GM23338 (cell line): ENCODE results near the gene CLK1. TPM values are rescaled to one million over a fixed set of nuclear protein-coding genes. Genes with fewer than 3 reads are reported as not detected.

Source experiments
- ATAC-seq: fragments of 200-7000 bp; cut with Tn5 transposase; 3 replicates; pipeline ENCODE4 v1.9.1; 2020
- DNase-seq: peaks from one replicate; pipeline ENCODE4 v3.0.0-alpha.2; 2015; ENCODE audit warnings: low spot score
- H2AFZ ChIP-seq: fragments of 200-600 bp; sonication (generic); 2 replicates; pipeline ENCODE4 v1.8.0; 2016; ENCODE audit warnings: antibody characterized with exemption, mild to moderate bottlenecking, moderate library complexity
- H3F3A ChIP-seq: fragments of 200-600 bp; sonication (generic); replicated peaks from 2 replicates; pipeline ENCODE4 v1.8.0; 2017; ENCODE audit warnings: antibody characterized with exemption, mixed run types, low read depth
- H3K27ac ChIP-seq: fragments of 200-600 bp; sonication (generic); 2 replicates; pipeline ENCODE4 v1.6.1; 2016; ENCODE audit warnings: low read depth
- H3K27me3 ChIP-seq: fragments of 200-600 bp; sonication (generic); 2 replicates; pipeline ENCODE4 v1.8.0; 2016; ENCODE audit warnings: mild to moderate bottlenecking, mixed run types, moderate library complexity; ENCODE audit not compliant: insufficient read depth
- H3K36me3 ChIP-seq: fragments of 200-600 bp; sonication (generic); 2 replicates; pipeline ENCODE4 v1.8.0; 2016; ENCODE audit warnings: mild to moderate bottlenecking; ENCODE audit not compliant: insufficient read depth
- H3K4me1 ChIP-seq: fragments of 200-600 bp; sonication (generic); 2 replicates; pipeline ENCODE4 v1.8.0; 2016; ENCODE audit warnings: mild to moderate bottlenecking, moderate library complexity; ENCODE audit not compliant: insufficient read depth
- H3K4me2 ChIP-seq: fragments of 200-600 bp; sonication (generic); 2 replicates; pipeline ENCODE4 v1.7.1; 2017; ENCODE audit warnings: mixed run types
- H3K4me3 ChIP-seq: fragments of 200-600 bp; sonication (generic); 2 replicates; pipeline ENCODE4 v1.6.1; 2016; ENCODE audit warnings: mixed run types
- H3K79me2 ChIP-seq: fragments of 200-600 bp; sonication (generic); replicated peaks from 2 replicates; pipeline ENCODE4 v1.8.0; 2017; ENCODE audit warnings: mild to moderate bottlenecking; ENCODE audit not compliant: insufficient read depth
- H3K9me2 ChIP-seq: fragments of 200-600 bp; sonication (generic); 2 replicates; pipeline ENCODE4 v1.8.0; 2017; ENCODE audit not compliant: insufficient read depth
- H4K20me1 ChIP-seq: fragments of 200-600 bp; sonication (generic); replicated peaks from 2 replicates; pipeline ENCODE4 v1.8.0; 2017; ENCODE audit warnings: mild to moderate bottlenecking; ENCODE audit not compliant: insufficient read depth
- H3K27ac Mint-ChIP-seq: 2 replicates; pipeline ENCODE4 v1.8.0; 2020; ENCODE audit warnings: inconsistent platforms, mild to moderate bottlenecking, moderate library complexity, mixed read lengths
- H3K27me3 Mint-ChIP-seq: 3 replicates; pipeline ENCODE4 v1.8.0; 2022; ENCODE audit warnings: low read depth, mild to moderate bottlenecking, moderate library complexity, mixed read lengths, inconsistent platforms; ENCODE audit not compliant: insufficient read depth, poor library complexity
- H3K36me3 Mint-ChIP-seq: 3 replicates; pipeline ENCODE4 v1.8.0; 2021; ENCODE audit warnings: low read depth, mild to moderate bottlenecking, inconsistent platforms, moderate library complexity, mixed read lengths
- H3K4me1 Mint-ChIP-seq: 3 replicates; pipeline ENCODE4 v1.8.0; 2020; ENCODE audit warnings: mild to moderate bottlenecking, inconsistent platforms, mixed read lengths
- H3K4me3 Mint-ChIP-seq: 3 replicates; pipeline ENCODE4 v1.8.0; 2021; ENCODE audit warnings: moderate library complexity, mild to moderate bottlenecking, inconsistent platforms, mixed read lengths
- H3K9me3 Mint-ChIP-seq: 3 replicates; pipeline ENCODE4 v1.8.0; 2020; ENCODE audit warnings: moderate library complexity, mild to moderate bottlenecking, inconsistent platforms, mixed read lengths
- CREB1 ChIP-seq: fragments of 250-450 bp; sonication (Bioruptor Pico); IDR thresholded peaks from 2 replicates; pipeline ENCODE4 v1.5.0; 2020; ENCODE audit warnings: low read depth, mild to moderate bottlenecking, moderate library complexity
- CTCF ChIP-seq, 2 experiments: fragments of 200-600 bp in 1 of 2; sonication (generic) in 1 of 2; conservative IDR thresholded peaks; 2 replicates each; pipeline versions ENCODE4 v1.5.1 to v1.6.1; 2016 to 2017; ENCODE audit warnings: antibody characterized with exemption in 2 of 2, low read depth in 2 of 2, mild to moderate bottlenecking in 2 of 2, moderate library complexity in 1 of 2
- ETS1 ChIP-seq: IDR thresholded peaks from 2 replicates; pipeline ENCODE4 v1.6.1; 2016; ENCODE audit warnings: antibody characterized with exemption
- EZH2 ChIP-seq: fragments of 200-600 bp; sonication (generic); IDR thresholded peaks from one replicate; pipeline ENCODE4 v1.8.0; 2017; ENCODE audit warnings: antibody characterized with exemption, mild to moderate bottlenecking, low read depth; ENCODE audit not compliant: unreplicated experiment
- EZH2phosphoT487 ChIP-seq: fragments of 200-600 bp; sonication (generic); IDR thresholded peaks from one replicate; pipeline ENCODE4 v1.8.1; 2018; ENCODE audit warnings: antibody characterized with exemption; ENCODE audit not compliant: unreplicated experiment
- JUNB ChIP-seq: IDR thresholded peaks from one replicate; pipeline ENCODE4 v1.6.1; 2016; ENCODE audit warnings: antibody characterized with exemption; ENCODE audit not compliant: unreplicated experiment
- NANOG ChIP-seq: IDR thresholded peaks from 2 replicates; pipeline ENCODE4 v1.6.1; 2016; ENCODE audit warnings: antibody characterized with exemption, borderline replicate concordance
- POLR2AphosphoS5 ChIP-seq: IDR thresholded peaks from 2 replicates; pipeline ENCODE4 v1.6.1; 2016; ENCODE audit warnings: antibody characterized with exemption, low read depth
- REST ChIP-seq: IDR thresholded peaks from one replicate; pipeline ENCODE4 v1.6.1; 2018; ENCODE audit warnings: antibody characterized with exemption; ENCODE audit not compliant: unreplicated experiment
- STAT1 ChIP-seq: IDR thresholded peaks from one replicate; pipeline ENCODE4 v1.6.1; 2016; ENCODE audit warnings: antibody characterized with exemption; ENCODE audit not compliant: unreplicated experiment
- ZNF114 ChIP-seq: fragments of 250-450 bp; sonication (Bioruptor Pico); IDR thresholded peaks from 2 replicates; pipeline ENCODE4 v1.5.0; 2020; ENCODE audit warnings: mild to moderate bottlenecking, moderate library complexity
- ZNF331 ChIP-seq: fragments of 250-450 bp; sonication (Bioruptor Pico); IDR thresholded peaks from 2 replicates; pipeline ENCODE4 v1.5.0; 2020; ENCODE audit warnings: low read depth, mild to moderate bottlenecking, moderate library complexity
- ZNF462 ChIP-seq: fragments of 250-450 bp; sonication (Bioruptor Pico); IDR thresholded peaks from 2 replicates; pipeline ENCODE4 v1.5.0; 2020; ENCODE audit warnings: mild to moderate bottlenecking, moderate library complexity
- polyA plus RNA-seq: library from polyadenylated mRNA; unstranded; fragments of >200 nt; fragmentation: Nextera tagmentation; extraction: Ambion mirVana; gene quantifications from 2 replicates; pipeline ENCODE4 v1.2.1, GENCODE V29; 2016
- total RNA-seq: library from RNA; depleted of rRNA; stranded (reverse); fragments of >200 nt; shearing (Covaris generic); gene quantifications from 2 replicates; pipeline ENCODE4 v1.2.3, GENCODE V29; 2014

Gene CLK1
- total and polyA plus RNA-seq, 2 experiments from 2014 or later: 26.7 to 36.0 TPM

- Histone ChIP-seq H3K9me2 (no peaks in the 10 kb centered on the region), H3K27me3 (no peaks in the 10 kb centered on the region), H3K79me2 (peaks cover 67% of the 10 kb centered on the region), H3K36me3 (peaks cover 53% of the 10 kb centered on the region), H3K4me1 (peaks cover 18% of the 10 kb centered on the region), H3K4me2 (no peak overlapping the region), H4K20me1 (peaks cover 18% of the 10 kb centered on the region), H3F3A (peaks cover 7% of the 10 kb centered on the region; the same call in 1 of the 2 replicates), H2AFZ (no peak overlapping the region), H3K4me3 (no peak overlapping the region), H3K27ac (no peak overlapping the region)
- ATAC-seq (no peak), DNase-seq (peak; percentile 8)
- Mint-ChIP-seq H3K9me3 (no peaks in the 10 kb centered on the region), H3K36me3 (peaks cover 61% of the 10 kb centered on the region), H3K4me3 (no peak overlapping the region), H3K27me3 (peaks cover 7% of the 10 kb centered on the region), H3K27ac (peak overlapping the region; percentile 54), H3K4me1 (peaks cover 17% of the 10 kb centered on the region)
- TF ChIP-seq ZNF331 (CRISPR knock-in tag): no peak
- no peak for TF ChIP-seq EZH2phosphoT487
- TF ChIP-seq NANOG: no peak
- no peak for TF ChIP-seq STAT1
- no peak for TF ChIP-seq REST
- TF ChIP-seq ETS1: no peak
- TF ChIP-seq ZNF114: no peak
- no peak for TF ChIP-seq EZH2
- no peak for TF ChIP-seq ZNF462
- TF ChIP-seq POLR2AphosphoS5: no peak
- no peak for TF ChIP-seq JUNB
- TF ChIP-seq CTCF (conservative IDR thresholded peaks at IDR 0.05; ENCODE audit: low read depth in 2 of 2): no peak
- TF ChIP-seq CREB1 (CRISPR knock-in tag): no peak
Observed at GRCh38 chr2:200860092-200860795, 4.2 kb downstream of the CLK1 start.
